ENCODE data around the gene RAB11FIP4.

Gene RAB11FIP4

DNA sequence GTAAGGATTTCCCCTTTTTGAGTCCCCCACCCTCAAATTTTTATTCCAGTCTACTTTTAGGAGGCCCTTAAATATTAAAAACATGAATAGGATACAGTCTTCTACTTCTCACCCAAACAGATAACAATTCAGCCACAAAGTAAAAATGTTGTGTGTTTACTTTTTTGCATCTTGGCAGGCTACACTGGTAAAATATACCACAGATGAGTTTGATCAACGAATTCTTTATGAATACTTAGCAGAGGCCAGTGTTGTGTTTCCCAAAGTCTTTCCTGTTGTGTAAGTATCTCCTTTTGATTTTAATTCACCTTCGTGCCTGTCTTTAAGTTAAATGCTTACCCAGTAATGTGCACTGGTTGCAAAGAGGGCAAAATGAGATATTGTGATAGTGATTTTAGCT, 34.4 kb upstream of the RAB11FIP4 start:
- no peaks in the 10 kb centered on the region for H3K27me3 ChIP-seq (ENCODE audit: insufficient read depth, low read length, poor library complexity)
- H3K9ac ChIP-seq (ENCODE audit: low read depth, low read length): no peak overlapping the region
- no peaks in the 10 kb centered on the region for H3K79me2 ChIP-seq (ENCODE audit: insufficient read depth, low read length)
- no peaks in the 10 kb centered on the region for H3K4me1 ChIP-seq (ENCODE audit: insufficient read depth, low read length)
- H4K20me1 ChIP-seq (ENCODE audit: insufficient read depth, low read length): no peaks in the 10 kb centered on the region
- H3K4me2 ChIP-seq (ENCODE audit: insufficient read depth, low read length): no peak overlapping the region
- TF ChIP-seq, protein P1, sequence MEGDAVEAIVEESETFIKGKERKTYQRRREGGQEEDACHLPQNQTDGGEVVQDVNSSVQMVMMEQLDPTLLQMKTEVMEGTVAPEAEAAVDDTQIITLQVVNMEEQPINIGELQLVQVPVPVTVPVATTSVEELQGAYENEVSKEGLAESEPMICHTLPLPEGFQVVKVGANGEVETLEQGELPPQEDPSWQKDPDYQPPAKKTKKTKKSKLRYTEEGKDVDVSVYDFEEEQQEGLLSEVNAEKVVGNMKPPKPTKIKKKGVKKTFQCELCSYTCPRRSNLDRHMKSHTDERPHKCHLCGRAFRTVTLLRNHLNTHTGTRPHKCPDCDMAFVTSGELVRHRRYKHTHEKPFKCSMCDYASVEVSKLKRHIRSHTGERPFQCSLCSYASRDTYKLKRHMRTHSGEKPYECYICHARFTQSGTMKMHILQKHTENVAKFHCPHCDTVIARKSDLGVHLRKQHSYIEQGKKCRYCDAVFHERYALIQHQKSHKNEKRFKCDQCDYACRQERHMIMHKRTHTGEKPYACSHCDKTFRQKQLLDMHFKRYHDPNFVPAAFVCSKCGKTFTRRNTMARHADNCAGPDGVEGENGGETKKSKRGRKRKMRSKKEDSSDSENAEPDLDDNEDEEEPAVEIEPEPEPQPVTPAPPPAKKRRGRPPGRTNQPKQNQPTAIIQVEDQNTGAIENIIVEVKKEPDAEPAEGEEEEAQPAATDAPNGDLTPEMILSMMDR (IDR thresholded peaks at IDR 0.05; ENCODE audit: borderline replicate concordance, extremely low read depth, low read length, poor library complexity, severe bottlenecking): no peak
- no peak for TF ChIP-seq EZH2 (IDR thresholded peaks at IDR 0.05; ENCODE audit: borderline replicate concordance, low read depth, low read length, severe bottlenecking)
- no peak overlapping the region for H3K4me3 ChIP-seq (ENCODE audit: low read depth in 1 of 2, low read length in 2 of 2)
- H3K36me3 ChIP-seq (ENCODE audit: insufficient read depth, low read length): peaks cover 84% of the 10 kb centered on the region
- no peaks in the 10 kb centered on the region for H3K9me3 ChIP-seq (ENCODE audit: insufficient read depth, low read length, severe bottlenecking)
- H2AFZ ChIP-seq (ENCODE audit: low read depth, low read length): no peak overlapping the region
- no peak for ATAC-seq (ENCODE audit: insufficient read depth, low read depth)
- H3K27ac ChIP-seq (ENCODE audit: low read length): no peak overlapping the region
- DNase-seq: no peak

DNA sequence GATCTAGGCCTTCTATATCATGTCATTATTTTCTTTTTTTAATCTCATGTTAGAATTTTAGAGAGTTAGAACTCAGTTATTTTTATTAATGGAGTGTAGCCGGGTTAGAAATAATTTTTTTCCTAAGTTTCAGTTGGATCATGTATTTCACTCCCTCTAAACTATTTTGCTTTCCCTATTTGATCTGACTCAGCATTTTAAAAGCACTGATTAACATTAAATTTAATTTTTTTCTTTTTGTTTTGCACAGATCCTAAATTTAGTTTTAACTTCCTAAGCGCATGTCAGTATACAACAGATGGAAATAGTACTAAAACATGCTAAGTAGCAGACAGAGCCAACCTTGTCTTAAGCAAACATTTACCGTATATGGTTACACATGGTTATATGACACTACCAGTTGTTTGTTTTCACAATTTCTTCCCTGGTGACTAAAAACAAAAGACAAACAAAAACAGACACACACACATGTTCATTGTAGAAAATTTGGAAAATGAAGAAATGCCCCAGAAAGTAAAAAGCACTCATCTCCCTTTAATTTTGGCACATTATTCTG, 33.6 kb upstream of the RAB11FIP4 start:
- H3K4me2 ChIP-seq (ENCODE audit: insufficient read depth, low read length): no peak overlapping the region
- H4K20me1 ChIP-seq (ENCODE audit: insufficient read depth, low read length): no peaks in the 10 kb centered on the region
- no peak for DNase-seq
- ATAC-seq (ENCODE audit: insufficient read depth, low read depth): no peak
- H3K27ac ChIP-seq (ENCODE audit: low read length): no peak overlapping the region
- H3K79me2 ChIP-seq (ENCODE audit: insufficient read depth, low read length): no peaks in the 10 kb centered on the region
- H3K4me3 ChIP-seq (ENCODE audit: low read depth in 1 of 2, low read length in 2 of 2): no peak overlapping the region
- no peak overlapping the region for H3K9ac ChIP-seq (ENCODE audit: low read depth, low read length)
- no peak for TF ChIP-seq EZH2 (IDR thresholded peaks at IDR 0.05; ENCODE audit: borderline replicate concordance, low read depth, low read length, severe bottlenecking)
- TF ChIP-seq, protein P1 (IDR thresholded peaks at IDR 0.05; ENCODE audit: borderline replicate concordance, extremely low read depth, low read length, poor library complexity, severe bottlenecking): no peak
- peaks cover 85% of the 10 kb centered on the region for H3K36me3 ChIP-seq (ENCODE audit: insufficient read depth, low read length)
- H2AFZ ChIP-seq (ENCODE audit: low read depth, low read length): no peak overlapping the region
- no peaks in the 10 kb centered on the region for H3K27me3 ChIP-seq (ENCODE audit: insufficient read depth, low read length, poor library complexity)
- no peaks in the 10 kb centered on the region for H3K9me3 ChIP-seq (ENCODE audit: insufficient read depth, low read length, severe bottlenecking)
- H3K4me1 ChIP-seq (ENCODE audit: insufficient read depth, low read length): no peaks in the 10 kb centered on the region

DNA sequence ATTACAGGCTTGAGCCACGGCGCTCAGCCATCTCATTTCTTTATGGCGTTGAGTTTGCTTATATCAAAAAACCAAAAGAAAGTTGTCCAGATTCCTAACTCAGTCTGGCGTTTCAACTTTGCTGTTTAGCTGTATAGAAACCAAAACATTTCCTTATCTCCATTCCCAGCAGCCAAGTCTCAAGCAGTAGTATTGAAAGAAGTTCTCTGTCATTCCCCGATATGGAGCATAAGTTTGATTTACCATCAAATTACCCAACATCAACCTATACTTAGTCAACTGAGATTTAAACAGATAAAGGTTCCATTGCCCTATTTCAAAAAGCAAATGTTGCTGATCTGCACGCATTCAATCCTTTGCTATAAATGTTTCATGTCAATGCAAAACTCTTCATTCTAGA, 27.5 kb upstream of the RAB11FIP4 start:
- no peak overlapping the region for H2AFZ ChIP-seq (ENCODE audit: low read depth, low read length)
- H3K4me2 ChIP-seq (ENCODE audit: insufficient read depth, low read length): no peak overlapping the region
- no peak for TF ChIP-seq EZH2 (IDR thresholded peaks at IDR 0.05; ENCODE audit: borderline replicate concordance, low read depth, low read length, severe bottlenecking)
- TF ChIP-seq, protein P1 (IDR thresholded peaks at IDR 0.05; ENCODE audit: borderline replicate concordance, extremely low read depth, low read length, poor library complexity, severe bottlenecking): no peak
- no peak overlapping the region for H3K4me3 ChIP-seq (ENCODE audit: low read depth in 1 of 2, low read length in 2 of 2)
- no peak overlapping the region for H3K9ac ChIP-seq (ENCODE audit: low read depth, low read length)
- no peaks in the 10 kb centered on the region for H3K4me1 ChIP-seq (ENCODE audit: insufficient read depth, low read length)
- H3K27me3 ChIP-seq (ENCODE audit: insufficient read depth, low read length, poor library complexity): no peaks in the 10 kb centered on the region
- no peaks in the 10 kb centered on the region for H3K9me3 ChIP-seq (ENCODE audit: insufficient read depth, low read length, severe bottlenecking)
- H3K79me2 ChIP-seq (ENCODE audit: insufficient read depth, low read length): no peaks in the 10 kb centered on the region
- no peak for DNase-seq
- peaks cover 63% of the 10 kb centered on the region for H3K36me3 ChIP-seq (ENCODE audit: insufficient read depth, low read length)
- H4K20me1 ChIP-seq (ENCODE audit: insufficient read depth, low read length): no peaks in the 10 kb centered on the region
- ATAC-seq (ENCODE audit: insufficient read depth, low read depth): no peak
- H3K27ac ChIP-seq (ENCODE audit: low read length): no peak overlapping the region
